Measurements from ENCODE around the gene DLGAP5. TPM values are rescaled to one million over a fixed set of nuclear protein-coding genes. Genes with fewer than 3 reads are reported as not detected.

The DLGAP5 gene
- total RNA-seq, 1 experiment from 2014 or later = 118 TPM

GRCh38 chr14:55190906-55191202 is 531 bp downstream of the DLGAP5 start:
- Histone ChIP-seq H2BK120ac (ENCODE audit: low read depth, low read length, poor library complexity, severe bottlenecking) (no peak overlapping the region), H3K9me3 (ENCODE audit: control insufficient read depth, low read depth, low read length) (no peaks in the 10 kb centered on the region), H2AK5ac (ENCODE audit: insufficient read length, low read length) (no peak overlapping the region), H3K27me3 (ENCODE audit: insufficient read depth, low read length) (no peaks in the 10 kb centered on the region), H3K4ac (ENCODE audit: low read depth, low read length) (no peak overlapping the region; the same call in 1 of the 2 replicates), H4K8ac (replicated peaks; ENCODE audit: insufficient read length, low read depth, low read length) (no peak overlapping the region), H3K4me1 (ENCODE audit: insufficient read depth, low read length) (peaks cover 5% of the 10 kb centered on the region; the same call in 1 of the 2 replicates), H2BK15ac (ENCODE audit: low read depth, low read length) (no peak overlapping the region), H2BK20ac (ENCODE audit: low read depth, low read length, poor library complexity, severe bottlenecking) (no peak overlapping the region), H4K20me1 (ENCODE audit: control insufficient read depth, insufficient read depth, insufficient read length) (no peaks in the 10 kb centered on the region), H3K23me2 (ENCODE audit: insufficient read length, low read depth, low read length, poor library complexity, severe bottlenecking) (peaks cover 4% of the 10 kb centered on the region), H3K4me2 (ENCODE audit: insufficient read depth, insufficient read length, low read length) (peak overlapping the region; percentile 98), H3T11ph (ENCODE audit: low read length) (no peak overlapping the region), H3K9ac (ENCODE audit: extremely low read depth, insufficient read length, low read length) (peak overlapping the region; percentile 89), H3K79me1 (ENCODE audit: insufficient read depth, low read depth, low read length, poor library complexity, severe bottlenecking) (peaks cover 7% of the 10 kb centered on the region), H3K79me2 (ENCODE audit: insufficient read depth, low read length) (peaks cover 11% of the 10 kb centered on the region; the same call in 1 of the 2 replicates), H3K23ac (ENCODE audit: insufficient read length, low read depth, low read length) (no peak overlapping the region), H4K91ac (ENCODE audit: insufficient read length, low read depth, low read length) (no peak overlapping the region), H3K56ac (ENCODE audit: insufficient read length, low read depth, low read length) (no peak overlapping the region), H2AFZ (ENCODE audit: low read length) (peak overlapping the region; percentile 66), H3K18ac (ENCODE audit: insufficient read length, low read depth, low read length) (peak overlapping the region; percentile 34), H4K5ac (ENCODE audit: insufficient read length, low read depth, low read length) (no peak overlapping the region), H2BK5ac (ENCODE audit: insufficient read length, low read length) (no peak overlapping the region), H3K27ac (ENCODE audit: insufficient read length, low read depth, low read length) (peak overlapping the region; percentile 28), H2BK12ac (ENCODE audit: insufficient read length, low read depth, low read length) (no peak overlapping the region), H3K14ac (ENCODE audit: insufficient read depth, low read length) (peak overlapping the region; percentile 85; the same call in 1 of the 2 replicates)
- TF ChIP-seq, protein P1, sequence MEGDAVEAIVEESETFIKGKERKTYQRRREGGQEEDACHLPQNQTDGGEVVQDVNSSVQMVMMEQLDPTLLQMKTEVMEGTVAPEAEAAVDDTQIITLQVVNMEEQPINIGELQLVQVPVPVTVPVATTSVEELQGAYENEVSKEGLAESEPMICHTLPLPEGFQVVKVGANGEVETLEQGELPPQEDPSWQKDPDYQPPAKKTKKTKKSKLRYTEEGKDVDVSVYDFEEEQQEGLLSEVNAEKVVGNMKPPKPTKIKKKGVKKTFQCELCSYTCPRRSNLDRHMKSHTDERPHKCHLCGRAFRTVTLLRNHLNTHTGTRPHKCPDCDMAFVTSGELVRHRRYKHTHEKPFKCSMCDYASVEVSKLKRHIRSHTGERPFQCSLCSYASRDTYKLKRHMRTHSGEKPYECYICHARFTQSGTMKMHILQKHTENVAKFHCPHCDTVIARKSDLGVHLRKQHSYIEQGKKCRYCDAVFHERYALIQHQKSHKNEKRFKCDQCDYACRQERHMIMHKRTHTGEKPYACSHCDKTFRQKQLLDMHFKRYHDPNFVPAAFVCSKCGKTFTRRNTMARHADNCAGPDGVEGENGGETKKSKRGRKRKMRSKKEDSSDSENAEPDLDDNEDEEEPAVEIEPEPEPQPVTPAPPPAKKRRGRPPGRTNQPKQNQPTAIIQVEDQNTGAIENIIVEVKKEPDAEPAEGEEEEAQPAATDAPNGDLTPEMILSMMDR (conservative IDR thresholded peaks at IDR 0.05) = no peak
- Mint-ChIP-seq H3K4me3 (peak overlapping the region; percentile 95 to 100), H3K36me3 (ENCODE audit: insufficient read depth in 1 of 3, low read depth in 3 of 3) (peaks cover 13 to 28% (median 22%) of the 10 kb centered on the region in 3 experiments; a peak in 6 of 7 replicates), H3K4me1 (peaks cover 26 to 30% of the 10 kb centered on the region in 2 experiments), H3K27ac (peak overlapping the region; percentile 96 to 98 (median 98); a peak in 6 of 7 replicates), H3K27me3 (ENCODE audit: low read depth) (no peaks in the 10 kb centered on the region), H3K9me3 (peaks cover 0 to 2% of the 10 kb centered on the region in 2 experiments; a peak in 1 of 5 replicates)
- no peak for DNase-seq
- WGBS (ENCODE audit: extremely low coverage, insufficient read length, low lambda C conversion rate) = no CpG with 5 or more reads among the region's 8 CpGs

Measured in H9 (cell line).